ENCODE results near the gene AKAIN1. TPM values are rescaled to one million over a fixed set of nuclear protein-coding genes. Genes with fewer than 3 reads are reported as not detected.

AKAIN1 gene
- total and polyA plus RNA-seq, 2 of the 4 experiments (the other 2 are of a cell fraction), result not detected

DNA sequence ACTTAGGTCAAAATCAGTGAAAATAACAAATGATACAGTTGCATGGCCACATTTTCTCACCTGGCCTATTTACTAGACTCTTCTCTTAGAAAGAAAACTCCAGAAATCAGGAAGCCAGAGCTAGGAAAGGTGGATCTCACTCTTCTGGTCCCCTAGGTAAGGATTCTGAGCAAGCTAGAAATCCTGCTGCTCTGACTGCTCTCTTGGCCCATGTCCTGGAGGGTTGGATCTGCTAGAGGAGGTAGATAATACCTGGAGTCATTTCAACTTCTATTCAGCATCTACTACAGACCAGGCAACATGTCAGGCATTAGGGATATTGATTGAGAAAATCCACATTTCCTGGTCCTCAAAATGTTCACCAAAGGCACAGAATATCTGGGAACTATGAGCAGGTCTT is 34.9 kb downstream of the AKAIN1 start:
- Histone ChIP-seq H3K18ac (ENCODE audit: low read depth, low read length) (no peak overlapping the region), H4K8ac (ENCODE audit: low read depth in 2 of 2, low read length in 2 of 2) (no peak overlapping the region), H2AK5ac (ENCODE audit: low read depth, low read length) (no peak overlapping the region), H3K9me3 (ENCODE audit: control insufficient read depth, insufficient read depth, low read length) (peaks cover 9% of the 10 kb centered on the region), H4K20me1 (ENCODE audit: insufficient read depth, low read length) (no peaks in the 10 kb centered on the region), H3K79me1 (ENCODE audit: low read depth in 1 of 2, low read length in 2 of 2) (no peaks in the 10 kb centered on the region), H2BK15ac (ENCODE audit: low read depth, low read length) (no peak overlapping the region), H3K36me3 (ENCODE audit: control insufficient read depth, insufficient read depth, low read length) (no peaks in the 10 kb centered on the region), H2BK5ac (ENCODE audit: low read depth, low read length, poor library complexity, severe bottlenecking) (no peak overlapping the region), H3K27ac (ENCODE audit: insufficient read depth, low read length) (no peak overlapping the region), H4K91ac (ENCODE audit: insufficient read depth, low read depth, low read length) (no peak overlapping the region), H3K23ac (ENCODE audit: low read depth, low read length) (no peak overlapping the region), H3K9me1 (ENCODE audit: insufficient read depth, low read length) (no peaks in the 10 kb centered on the region), H4K5ac (ENCODE audit: low read depth, low read length) (no peak overlapping the region), H2AFZ (replicated peaks; ENCODE audit: low read length, poor library complexity) (no peak overlapping the region), H3K9ac (ENCODE audit: low read depth, low read length) (no peak overlapping the region), H3K56ac (ENCODE audit: extremely low read depth, insufficient read depth, low read length) (no peak overlapping the region), H3K4me1 (ENCODE audit: control insufficient read depth, insufficient read depth, low read length) (no peaks in the 10 kb centered on the region), H3K14ac (replicated peaks; ENCODE audit: low read depth, low read length) (no peak overlapping the region), H3K4me3 (ENCODE audit: insufficient read depth, low read depth, low read length) (no peak overlapping the region), H3K4me2 (ENCODE audit: low read depth, low read length) (no peak overlapping the region), H2BK20ac (ENCODE audit: low read depth, low read length) (no peak overlapping the region), H2BK120ac (ENCODE audit: low read depth, low read length) (no peak overlapping the region), H3K4ac (ENCODE audit: low read depth, low read length) (no peak overlapping the region), H2AK9ac (replicated peaks; ENCODE audit: low read depth, low read length, poor library complexity) (no peak overlapping the region), H3K27me3 (ENCODE audit: control insufficient read depth, insufficient read depth, low read length) (no peaks in the 10 kb centered on the region)
- in situ Hi-C loops (cut with MboI; ENCODE audit: low sequenced_read_pairs) (no loop called here), dilution Hi-C loops (cut with HindIII; ENCODE audit: low sequenced_read_pairs, unreplicated experiment) (no loop called here), intact Hi-C loops (cut with micrococcal nuclease) (no loop called here)
- POLR2A ChIA-PET (ENCODE audit: unreplicated experiment), result no interaction called here
- CTCF ChIA-PET, result no interaction called here
- TF ChIP-seq MAFK (IDR thresholded peaks at IDR 0.05; ENCODE audit: low read depth, low read length), result no peak
- TF ChIP-seq, protein P1, sequence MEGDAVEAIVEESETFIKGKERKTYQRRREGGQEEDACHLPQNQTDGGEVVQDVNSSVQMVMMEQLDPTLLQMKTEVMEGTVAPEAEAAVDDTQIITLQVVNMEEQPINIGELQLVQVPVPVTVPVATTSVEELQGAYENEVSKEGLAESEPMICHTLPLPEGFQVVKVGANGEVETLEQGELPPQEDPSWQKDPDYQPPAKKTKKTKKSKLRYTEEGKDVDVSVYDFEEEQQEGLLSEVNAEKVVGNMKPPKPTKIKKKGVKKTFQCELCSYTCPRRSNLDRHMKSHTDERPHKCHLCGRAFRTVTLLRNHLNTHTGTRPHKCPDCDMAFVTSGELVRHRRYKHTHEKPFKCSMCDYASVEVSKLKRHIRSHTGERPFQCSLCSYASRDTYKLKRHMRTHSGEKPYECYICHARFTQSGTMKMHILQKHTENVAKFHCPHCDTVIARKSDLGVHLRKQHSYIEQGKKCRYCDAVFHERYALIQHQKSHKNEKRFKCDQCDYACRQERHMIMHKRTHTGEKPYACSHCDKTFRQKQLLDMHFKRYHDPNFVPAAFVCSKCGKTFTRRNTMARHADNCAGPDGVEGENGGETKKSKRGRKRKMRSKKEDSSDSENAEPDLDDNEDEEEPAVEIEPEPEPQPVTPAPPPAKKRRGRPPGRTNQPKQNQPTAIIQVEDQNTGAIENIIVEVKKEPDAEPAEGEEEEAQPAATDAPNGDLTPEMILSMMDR (conservative IDR thresholded peaks at IDR 0.05; ENCODE audit: low read depth, low read length), result no peak
- no peak for TF ChIP-seq MAZ (IDR thresholded peaks at IDR 0.05; ENCODE audit: borderline replicate concordance, low read depth, low read length)
- no TSS peak for BruUV-seq (replicated peaks)
- ATAC-seq (ENCODE audit: low read depth) (no peak), DNase-seq (no peak)

All from IMR-90 (cell line).